Activated CD8-positive, alpha-beta memory T cell treated with anti-CD3 and anti-CD28 coated beads, Interleukin-2, amount 50 U/mL, for 4 hours (primary cell): ENCODE measurements around the gene GRAP2.
"Not testable (repeated sequence)": the region's sequence is repeated elsewhere in the genome, so short reads cannot be mapped to it uniquely, and the experiment has no call there.

Experiments used
- DNase-seq: peaks from one replicate; pipeline ENCODE4 v3.0.0-alpha.2; 2020

The GRAP2 gene

GRCh38 chr22:39970742-39971141 is 69.9 kb downstream of the GRAP2 start:
- no peak for DNase-seq

- no peak for DNase-seq
Measured at GRCh38 chr22:39972641-39973040, 71.8 kb downstream of the GRAP2 start.

GRCh38 chr22:39973656-39974055 is 72.8 kb downstream of the GRAP2 start:
- DNase-seq: no peak

DNA sequence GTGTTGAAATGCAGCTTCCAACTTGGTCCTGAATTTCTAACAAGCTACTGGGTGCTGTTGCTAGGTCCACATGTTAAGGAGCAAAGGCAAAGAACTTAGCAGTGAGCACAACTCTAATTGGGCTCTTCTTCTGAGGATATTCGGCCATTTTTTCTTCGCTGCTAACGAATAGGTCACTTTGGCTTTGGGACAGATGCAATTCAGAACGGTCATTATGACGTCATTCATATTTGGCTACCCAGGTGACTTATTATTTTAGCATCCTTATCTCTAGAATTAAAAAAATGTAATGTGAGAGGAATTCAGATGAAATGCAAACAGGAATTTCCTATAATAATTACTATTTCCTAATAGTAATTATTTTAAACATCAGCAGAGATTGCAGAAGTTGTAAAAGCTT is 73.2 kb downstream of the GRAP2 start:
- no peak for DNase-seq

DNA sequence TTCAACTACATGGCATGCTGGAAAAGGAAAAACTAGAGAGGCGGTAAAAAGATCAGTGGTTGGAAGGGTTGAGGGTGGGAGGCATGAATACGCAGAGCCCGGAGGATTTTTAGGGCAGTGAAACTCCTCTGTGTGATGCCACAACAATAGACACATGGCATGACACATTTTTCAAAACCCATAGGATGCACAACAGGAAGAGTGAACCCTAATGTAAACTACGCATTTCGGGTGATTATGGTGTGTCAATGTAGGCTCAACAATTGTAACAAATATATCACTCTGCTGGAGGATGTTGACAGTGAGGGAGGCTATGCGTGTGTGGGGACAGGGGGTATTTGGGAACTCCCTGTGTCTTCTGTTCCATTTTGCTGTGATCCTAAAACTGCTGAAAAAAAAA is 78.2 kb downstream of the GRAP2 start:
- no peak for DNase-seq

- DNase-seq: no peak
Measured at GRCh38 chr22:39979458-39979857, 78.6 kb downstream of the GRAP2 start.

GRCh38 chr22:39980596-39980995 is 79.7 kb downstream of the GRAP2 start:
- no peak for DNase-seq

- DNase-seq: no peak
Measured at GRCh38 chr22:39983346-39983745, 82.5 kb downstream of the GRAP2 start.

DNA sequence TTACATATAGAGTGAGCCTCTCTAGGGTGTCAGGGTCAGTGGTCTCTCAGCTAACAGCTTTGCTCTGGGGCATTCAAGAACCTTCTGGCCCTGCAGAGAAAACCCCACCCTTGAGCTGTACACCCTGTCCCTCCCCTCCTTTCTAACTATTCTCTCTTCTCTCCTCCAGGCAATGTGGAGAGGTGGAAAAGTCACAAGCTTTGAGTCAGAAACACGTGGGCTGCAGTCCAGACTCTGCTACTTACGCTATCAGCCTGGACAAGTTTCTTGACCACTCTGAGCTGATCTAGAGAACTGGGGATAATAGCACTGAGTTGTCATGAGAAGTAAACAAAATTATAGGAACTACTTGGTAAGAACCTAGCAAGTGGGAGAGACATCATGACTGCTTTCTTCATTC is 83.1 kb downstream of the GRAP2 start:
- DNase-seq: no peak

DNA sequence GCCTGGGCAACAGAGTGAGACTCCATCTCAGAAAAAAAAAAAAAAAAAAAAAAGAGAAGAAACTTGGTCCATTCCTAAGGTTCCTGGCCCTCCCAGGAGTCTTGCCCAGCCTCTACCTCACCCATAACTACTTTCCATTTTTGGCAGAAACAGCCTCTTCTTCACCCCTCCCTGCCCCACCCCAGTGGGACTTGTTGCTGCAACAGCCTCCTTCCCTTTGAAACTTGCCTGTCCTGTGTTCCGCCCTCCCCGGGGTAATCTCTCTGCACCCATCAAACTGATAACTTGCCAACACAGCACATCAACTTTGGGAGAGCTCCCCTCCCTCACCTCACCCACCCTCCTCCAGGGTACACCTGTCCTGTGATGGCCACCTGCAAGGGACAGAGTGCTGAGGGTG is 83.9 kb downstream of the GRAP2 start:
- no peak for DNase-seq

DNA sequence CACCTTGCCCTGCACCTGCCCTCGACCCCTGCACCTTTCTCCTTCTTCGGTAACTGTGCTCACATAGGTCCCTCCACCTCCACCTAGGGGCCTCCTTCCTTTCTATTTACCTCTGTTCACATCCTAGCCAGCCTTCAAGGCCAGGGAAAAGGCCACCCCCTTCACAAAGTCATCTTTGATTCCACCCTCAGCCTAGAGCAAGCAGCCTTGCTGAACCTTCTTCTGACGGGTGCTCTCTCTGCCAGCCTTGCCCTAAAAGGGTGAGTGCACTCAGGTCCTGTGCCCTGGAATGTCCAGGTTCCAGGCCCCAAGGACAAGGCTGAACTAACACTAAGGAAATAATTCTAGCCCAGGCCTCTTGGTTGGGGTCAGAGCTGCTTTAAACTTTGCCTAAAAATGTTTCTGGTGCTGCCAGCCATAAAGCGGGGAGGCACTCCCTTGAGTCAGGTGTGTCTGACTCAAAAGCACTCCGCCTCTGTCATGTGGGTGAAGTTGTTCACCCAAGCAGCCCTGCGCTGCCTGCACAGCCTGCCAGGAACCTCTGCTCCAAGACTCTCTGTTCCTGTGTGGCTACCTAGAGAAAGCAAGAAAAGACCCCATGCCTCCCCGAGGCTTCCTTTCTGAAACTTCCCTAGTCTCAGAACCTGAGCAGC is 84.6 kb downstream of the GRAP2 start:
- DNase-seq: peak; percentile 37

GRCh38 chr22:39988386-39989114 is 87.7 kb downstream of the GRAP2 start:
- DNase-seq: no peak

GRCh38 chr22:39989633-39990032 is 88.7 kb downstream of the GRAP2 start:
- DNase-seq: no peak

- DNase-seq: no peak
Measured at GRCh38 chr22:39990686-39991085, 89.8 kb downstream of the GRAP2 start.

- DNase-seq: no peak
Measured at GRCh38 chr22:39991159-39991860, 90.4 kb downstream of the GRAP2 start.

- no peak for DNase-seq
Measured at GRCh38 chr22:39992088-39992826, 91.4 kb downstream of the GRAP2 start.

DNA sequence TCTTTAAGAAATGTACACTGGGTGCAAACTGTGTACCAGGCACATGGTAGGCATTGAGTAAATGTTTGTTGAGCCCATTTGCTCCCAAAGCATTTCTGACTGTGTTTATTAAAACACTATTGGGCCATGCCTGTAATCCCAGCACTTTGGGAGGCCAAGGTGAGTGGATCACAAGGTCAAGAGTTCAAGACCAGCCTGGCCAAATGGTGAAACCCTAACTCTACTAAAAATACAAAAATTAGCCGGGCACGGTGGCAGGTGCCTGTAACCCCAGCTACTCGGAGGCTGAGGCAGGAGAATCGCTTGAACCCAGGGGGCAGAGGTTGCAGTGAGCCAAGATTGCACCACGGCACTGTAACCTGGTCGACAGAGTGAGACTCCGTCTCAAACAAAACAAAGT is 92.0 kb downstream of the GRAP2 start:
- not testable (repeated sequence) for DNase-seq

DNA sequence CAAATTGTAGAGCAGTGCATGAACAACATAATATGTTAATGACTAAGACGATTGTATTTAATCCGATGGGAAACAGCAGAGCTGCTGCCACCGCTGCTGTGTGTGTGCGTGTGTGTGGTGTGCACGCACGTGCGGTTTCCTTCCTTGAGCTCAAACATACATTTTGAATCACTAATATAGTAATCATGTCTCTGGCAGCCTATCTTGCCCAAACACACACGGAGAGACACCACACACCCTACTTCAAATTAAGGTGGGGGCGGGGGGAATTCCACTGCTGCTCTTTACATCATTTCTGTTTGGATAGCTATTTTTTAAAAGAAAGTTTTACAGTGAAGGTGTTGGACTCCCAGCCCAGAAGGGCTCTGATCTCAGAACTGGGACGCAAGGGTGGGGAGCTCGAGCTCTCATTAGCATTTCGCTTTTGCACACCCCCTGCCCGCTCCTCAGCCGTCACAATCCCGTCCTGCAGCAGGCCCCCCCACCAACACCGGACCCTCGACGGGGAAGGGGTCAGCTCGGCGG is 93.2 kb downstream of the GRAP2 start:
- peak; percentile 63 for DNase-seq

- DNase-seq: peak; percentile 32
Measured at GRCh38 chr22:39994566-39995392, 93.9 kb downstream of the GRAP2 start, which contains the start of gene FAM83F. FAM83F (plus strand) TSS chr22:39994954; CDS start chr22:39995043, 89 bp downstream.

- no peak for DNase-seq
Measured at GRCh38 chr22:39995393-39996252, 94.7 kb downstream of the GRAP2 start.

- no peak for DNase-seq
Measured at GRCh38 chr22:39996732-39997131, 95.8 kb downstream of the GRAP2 start.
